HEK293T (cell line): ENCODE measurements around the gene COMTD1.

ENCODE experiments used
- BHLHE40 ChIP-seq: fragments of 450-650 bp; IDR thresholded peaks from 2 replicates; pipeline ENCODE4 v1.6.1; 2016; ENCODE audit warnings: mild to moderate bottlenecking, moderate library complexity, borderline replicate concordance
- CTBP1 ChIP-seq: fragments of 450-650 bp; IDR thresholded peaks from 2 replicates; pipeline ENCODE4 v1.6.1; 2016; ENCODE audit warnings: borderline replicate concordance
- FOXA1 ChIP-seq: fragments of 450-650 bp; IDR thresholded peaks from 2 replicates; pipeline ENCODE4 v1.6.1; 2016; ENCODE audit warnings: mild to moderate bottlenecking
- FOXK2 ChIP-seq: fragments of 450-650 bp; IDR thresholded peaks from 2 replicates; pipeline ENCODE4 v1.6.1; 2016; ENCODE audit warnings: mild to moderate bottlenecking
- FOXM1 ChIP-seq: fragments of 450-650 bp; IDR thresholded peaks from 2 replicates; pipeline ENCODE4 v1.6.1; 2017; ENCODE audit warnings: mild to moderate bottlenecking, borderline replicate concordance
- HDGF ChIP-seq: fragments of 450-650 bp; IDR thresholded peaks from 2 replicates; pipeline ENCODE4 v1.6.1; 2017; ENCODE audit warnings: antibody characterized with exemption, borderline replicate concordance
- NFRKB ChIP-seq: fragments of 450-650 bp; IDR thresholded peaks from 2 replicates; pipeline ENCODE4 v1.6.1; 2016; ENCODE audit warnings: mild to moderate bottlenecking, moderate library complexity
- SP1 ChIP-seq: fragments of 450-650 bp; IDR thresholded peaks from 2 replicates; pipeline ENCODE4 v1.6.1; 2017
- SUZ12 ChIP-seq: fragments of 450-650 bp; IDR thresholded peaks from 2 replicates; pipeline ENCODE4 v1.6.1; 2016; ENCODE audit warnings: mild to moderate bottlenecking
- TARDBP ChIP-seq: fragments of 450-650 bp; IDR thresholded peaks from 2 replicates; pipeline ENCODE4 v1.6.1; 2016
- ZNF384 ChIP-seq: fragments of 450-650 bp; IDR thresholded peaks from 2 replicates; pipeline ENCODE4 v1.6.1; 2016
- TF ChIP-seq, protein P1 (sequence below): fragments of 450-650 bp; IDR thresholded peaks from 2 replicates; pipeline ENCODE4 v1.6.1; 2016

DNA sequence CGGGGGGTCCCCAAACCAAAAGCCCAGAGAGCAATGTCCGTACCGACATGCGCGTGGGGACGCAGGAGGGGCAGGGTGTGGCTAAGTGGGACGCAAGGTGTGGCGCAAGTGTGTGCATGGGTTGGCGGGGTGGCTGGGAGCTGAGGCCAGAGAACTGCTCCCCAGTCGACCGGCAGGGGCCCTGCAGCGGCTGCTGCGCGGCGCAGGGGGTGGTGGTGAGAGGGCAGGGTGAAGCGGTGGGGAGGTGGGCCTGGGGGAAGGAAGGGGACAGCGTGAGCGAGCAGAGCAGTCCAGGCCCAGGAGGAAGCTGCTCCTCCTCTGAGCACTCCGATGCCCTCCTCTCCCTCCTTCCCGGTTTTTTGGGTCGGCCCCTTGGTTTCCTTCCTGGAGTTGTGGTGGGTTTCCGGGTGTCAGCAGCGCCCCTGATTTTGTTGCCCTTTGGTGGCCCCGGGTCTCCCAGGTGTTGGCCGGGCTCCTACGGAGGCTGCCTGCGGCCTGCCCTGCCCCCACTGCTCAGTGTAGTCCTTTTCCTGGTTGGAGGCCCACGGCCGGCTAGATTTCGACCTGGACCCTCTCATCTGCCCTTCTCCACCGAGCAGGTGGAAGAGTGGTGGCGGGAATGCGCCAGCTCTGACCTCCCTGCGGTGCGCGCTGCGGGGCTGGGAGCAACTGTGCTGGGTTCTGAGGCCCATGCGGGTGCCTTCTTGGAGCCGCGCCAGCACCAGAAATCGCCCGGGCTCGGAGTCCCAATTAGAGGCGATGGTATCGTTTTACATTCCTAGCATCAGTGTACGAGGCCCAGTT, 40.5 kb upstream of the COMTD1 start:
- TF ChIP-seq BHLHE40 (no peak), SUZ12 (no peak), FOXM1 (no peak), HDGF (no peak), FOXK2 (no peak), NFRKB (no peak), CTBP1 (no peak), TARDBP (no peak), ZNF384 (no peak), SP1 (no peak), FOXA1 (no peak)
- TF ChIP-seq, protein P1, sequence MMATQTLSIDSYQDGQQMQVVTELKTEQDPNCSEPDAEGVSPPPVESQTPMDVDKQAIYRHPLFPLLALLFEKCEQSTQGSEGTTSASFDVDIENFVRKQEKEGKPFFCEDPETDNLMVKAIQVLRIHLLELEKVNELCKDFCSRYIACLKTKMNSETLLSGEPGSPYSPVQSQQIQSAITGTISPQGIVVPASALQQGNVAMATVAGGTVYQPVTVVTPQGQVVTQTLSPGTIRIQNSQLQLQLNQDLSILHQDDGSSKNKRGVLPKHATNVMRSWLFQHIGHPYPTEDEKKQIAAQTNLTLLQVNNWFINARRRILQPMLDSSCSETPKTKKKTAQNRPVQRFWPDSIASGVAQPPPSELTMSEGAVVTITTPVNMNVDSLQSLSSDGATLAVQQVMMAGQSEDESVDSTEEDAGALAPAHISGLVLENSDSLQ = no peak
